Dendritic cell treated with granulocyte-macrophage colony-stimulating factor and Interleukin-4, amounts not matched to agents 40 ng/mL and 50 ng/mL, for 4 days (primary cell): ENCODE measurements around the gene MSLN.

Experiments used
- H3K27ac Mint-ChIP-seq: one replicate; pipeline ENCODE4 v1.8.0; 2022; ENCODE audit warnings: mild to moderate bottlenecking, mixed read lengths
- H3K27me3 Mint-ChIP-seq: one replicate; pipeline ENCODE4 v1.8.0; 2022; ENCODE audit warnings: mild to moderate bottlenecking, mixed read lengths
- H3K36me3 Mint-ChIP-seq: one replicate; pipeline ENCODE4 v1.8.0; 2022; ENCODE audit warnings: low read depth, mixed read lengths
- H3K4me1 Mint-ChIP-seq: one replicate; pipeline ENCODE4 v1.8.0; 2022; ENCODE audit warnings: low read depth, mixed read lengths
- H3K4me3 Mint-ChIP-seq: one replicate; pipeline ENCODE4 v1.8.0; 2022; ENCODE audit warnings: mild to moderate bottlenecking, moderate library complexity, mixed read lengths
- H3K9me3 Mint-ChIP-seq: one replicate; pipeline ENCODE4 v1.8.0; 2022; ENCODE audit warnings: mixed read lengths
- intact Hi-C: fragments of 100-400 bp; cut with micrococcal nuclease; formaldehyde crosslinking; loops from one replicate; pipeline ENCODE4 v1.15.0; 2022

Gene MSLN

DNA sequence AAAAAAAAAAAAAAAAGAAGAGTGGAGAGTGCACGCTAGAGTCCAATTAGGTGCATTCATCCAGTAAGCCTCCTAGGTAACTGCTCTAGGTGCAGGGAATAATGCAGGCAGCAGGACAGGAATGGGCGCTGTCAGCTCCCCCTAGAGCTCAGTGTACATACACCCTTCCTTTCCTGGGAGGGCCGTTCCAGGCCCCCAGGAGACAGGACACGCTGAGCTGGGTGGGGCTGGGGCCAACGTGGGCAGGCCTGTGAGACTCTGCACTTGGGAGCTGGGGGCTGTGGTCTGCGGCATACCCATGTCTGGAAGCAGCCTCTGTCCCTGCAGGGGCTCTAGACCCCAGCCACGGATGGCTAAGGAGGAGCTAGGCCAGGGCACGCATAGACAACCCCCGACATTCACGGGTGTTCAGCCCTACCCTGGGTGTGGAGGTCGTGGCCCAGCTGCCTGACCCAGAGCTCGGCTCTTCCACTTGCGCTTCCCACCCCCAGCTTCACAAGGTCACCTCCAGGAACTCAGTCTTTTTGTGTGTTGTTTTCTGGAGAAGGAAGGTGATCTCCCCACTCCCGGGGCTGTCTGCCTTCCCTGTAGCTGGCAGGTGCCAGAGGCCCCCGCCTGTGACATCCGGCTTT, 40.6 kb upstream of the MSLN start:
- H3K9me3 Mint-ChIP-seq = no peaks in the 10 kb centered on the region
- H3K4me1 Mint-ChIP-seq = peaks cover 45% of the 10 kb centered on the region
- peaks cover 43% of the 10 kb centered on the region for H3K27me3 Mint-ChIP-seq
- H3K27ac Mint-ChIP-seq = peak overlapping the region; percentile 78
- intact Hi-C loops = no loop called here
- H3K4me3 Mint-ChIP-seq = peak overlapping the region; percentile 87
- peaks cover 15% of the 10 kb centered on the region for H3K36me3 Mint-ChIP-seq

DNA sequence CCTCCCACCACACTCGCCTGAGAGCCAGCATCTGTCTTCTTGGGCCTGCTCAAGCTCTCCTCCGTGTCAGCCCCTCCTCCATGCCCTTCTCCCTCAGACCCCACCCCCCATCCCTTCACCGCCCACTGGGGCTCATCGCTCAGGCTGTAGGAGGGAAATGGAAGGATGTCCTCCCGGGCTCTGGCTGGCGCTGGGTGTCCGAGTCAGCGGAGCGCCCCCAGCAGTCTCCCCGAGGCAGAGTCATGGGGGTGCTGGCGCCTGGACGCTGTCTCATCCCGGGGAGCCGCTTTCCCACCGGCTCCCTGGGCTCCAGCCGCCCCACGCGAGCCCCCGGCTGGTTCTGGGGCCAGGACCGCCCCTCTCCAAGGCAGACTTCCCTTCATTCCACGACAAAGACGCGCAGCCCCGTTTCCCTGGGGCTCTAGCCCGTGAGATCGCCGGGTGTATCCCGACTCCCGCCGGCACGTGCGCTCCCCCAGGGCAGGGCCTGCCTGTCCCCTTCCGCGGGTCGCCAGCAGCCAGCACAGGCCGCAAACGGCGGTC, 40.0 kb upstream of the MSLN start:
- Mint-ChIP-seq H3K4me1 (peaks cover 49% of the 10 kb centered on the region), H3K4me3 (peak overlapping the region; percentile 87), H3K9me3 (no peaks in the 10 kb centered on the region), H3K27me3 (peaks cover 49% of the 10 kb centered on the region), H3K36me3 (peaks cover 15% of the 10 kb centered on the region), H3K27ac (peak overlapping the region; percentile 78)
- intact Hi-C loops = no loop called here

DNA sequence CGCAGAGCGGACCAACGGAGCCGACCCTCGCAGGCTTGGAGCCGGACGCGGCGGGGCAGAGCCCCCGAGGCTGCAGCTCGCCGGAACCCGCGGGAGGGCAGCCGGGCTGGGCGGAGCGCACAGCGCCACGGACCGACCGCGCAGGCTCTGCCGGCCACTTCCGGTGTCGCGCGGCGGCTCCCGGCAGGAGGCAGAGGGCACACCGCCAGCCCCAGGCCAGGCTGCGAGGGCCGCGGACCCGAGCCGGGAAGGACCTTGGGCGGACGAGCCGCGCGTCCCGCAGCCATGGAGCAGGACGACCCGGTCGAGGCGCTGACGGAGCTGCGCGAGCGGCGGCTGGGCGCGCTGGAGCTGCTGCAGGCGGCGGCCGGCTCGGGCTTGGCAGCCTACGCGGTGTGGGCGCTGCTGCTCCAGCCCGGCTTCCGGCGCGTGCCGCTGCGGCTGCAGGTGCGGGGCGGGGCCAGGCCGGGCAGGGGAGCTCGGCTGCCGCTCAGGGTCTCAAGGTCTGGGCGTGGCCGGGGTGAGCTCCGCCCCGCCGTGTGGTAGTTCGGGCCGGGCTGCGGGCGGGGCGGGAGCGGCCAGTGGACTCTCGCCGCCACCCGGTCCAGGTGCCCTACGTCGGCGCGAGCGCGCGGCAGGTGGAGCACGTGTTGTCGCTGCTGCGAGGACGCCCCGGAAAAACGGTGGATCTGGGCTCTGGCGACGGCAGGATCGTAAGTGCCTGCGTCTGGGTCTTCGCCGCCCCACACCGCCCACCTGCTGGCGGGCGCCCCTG, 39.4 kb upstream of the MSLN start, which contains the start of gene ANTKMT:
Gene ANTKMT, plus strand, starts transcription at position 157 of the 775 bp plus-strand sequence. Its CDS starts 129 bp downstream, at position 286.
- peaks cover 43% of the 10 kb centered on the region for H3K4me1 Mint-ChIP-seq
- intact Hi-C loops = no loop called here
- peak within 1 kb of the TSS; percentile 78 for H3K27ac Mint-ChIP-seq
- H3K9me3 Mint-ChIP-seq = no peaks in the 10 kb centered on the region
- H3K36me3 Mint-ChIP-seq = peaks cover 15% of the 10 kb centered on the region
- peak within 1 kb of the TSS; percentile 87 for H3K4me3 Mint-ChIP-seq
- H3K27me3 Mint-ChIP-seq = peaks cover 50% of the 10 kb centered on the region

DNA sequence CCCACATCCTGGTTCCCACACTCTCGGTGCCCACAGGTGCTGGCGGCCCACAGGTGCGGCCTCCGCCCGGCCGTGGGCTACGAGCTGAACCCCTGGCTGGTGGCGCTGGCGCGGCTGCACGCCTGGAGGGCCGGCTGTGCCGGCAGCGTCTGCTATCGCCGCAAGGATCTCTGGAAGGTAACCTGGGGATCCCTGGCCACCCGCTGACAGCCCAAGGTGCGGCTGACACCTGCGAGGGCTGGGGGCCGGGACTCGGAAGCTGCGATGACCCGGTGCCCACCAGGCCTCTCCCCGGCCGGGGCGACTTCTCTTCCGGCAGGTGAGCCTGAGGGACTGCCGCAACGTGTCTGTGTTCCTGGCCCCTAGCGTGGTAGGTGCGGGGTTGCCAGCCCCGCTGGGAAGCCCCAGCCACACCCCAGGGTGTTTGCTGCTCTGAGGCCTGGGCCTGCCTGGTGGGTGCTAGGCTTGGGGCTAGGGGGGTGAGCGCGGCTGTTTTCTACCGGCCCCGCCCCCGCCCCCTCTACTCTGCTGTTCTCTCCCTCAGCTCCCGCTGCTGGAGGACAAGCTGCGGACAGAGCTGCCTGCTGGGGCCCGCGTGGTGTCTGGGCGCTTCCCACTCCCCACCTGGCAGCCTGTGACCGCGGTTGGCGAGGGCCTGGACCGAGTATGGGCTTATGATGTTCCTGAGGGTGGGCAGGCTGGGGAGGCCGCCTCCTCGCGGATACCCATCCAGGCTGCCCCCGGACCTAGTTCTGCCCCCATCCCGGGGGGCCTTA, 38.6 kb upstream of the MSLN start:
- peaks cover 39% of the 10 kb centered on the region for H3K4me1 Mint-ChIP-seq
- H3K27me3 Mint-ChIP-seq = peaks cover 48% of the 10 kb centered on the region
- intact Hi-C loops = no loop called here
- peaks cover 15% of the 10 kb centered on the region for H3K36me3 Mint-ChIP-seq
- no peaks in the 10 kb centered on the region for H3K9me3 Mint-ChIP-seq
- peak overlapping the region; percentile 51 for H3K27ac Mint-ChIP-seq
- peak overlapping the region; percentile 87 for H3K4me3 Mint-ChIP-seq

DNA sequence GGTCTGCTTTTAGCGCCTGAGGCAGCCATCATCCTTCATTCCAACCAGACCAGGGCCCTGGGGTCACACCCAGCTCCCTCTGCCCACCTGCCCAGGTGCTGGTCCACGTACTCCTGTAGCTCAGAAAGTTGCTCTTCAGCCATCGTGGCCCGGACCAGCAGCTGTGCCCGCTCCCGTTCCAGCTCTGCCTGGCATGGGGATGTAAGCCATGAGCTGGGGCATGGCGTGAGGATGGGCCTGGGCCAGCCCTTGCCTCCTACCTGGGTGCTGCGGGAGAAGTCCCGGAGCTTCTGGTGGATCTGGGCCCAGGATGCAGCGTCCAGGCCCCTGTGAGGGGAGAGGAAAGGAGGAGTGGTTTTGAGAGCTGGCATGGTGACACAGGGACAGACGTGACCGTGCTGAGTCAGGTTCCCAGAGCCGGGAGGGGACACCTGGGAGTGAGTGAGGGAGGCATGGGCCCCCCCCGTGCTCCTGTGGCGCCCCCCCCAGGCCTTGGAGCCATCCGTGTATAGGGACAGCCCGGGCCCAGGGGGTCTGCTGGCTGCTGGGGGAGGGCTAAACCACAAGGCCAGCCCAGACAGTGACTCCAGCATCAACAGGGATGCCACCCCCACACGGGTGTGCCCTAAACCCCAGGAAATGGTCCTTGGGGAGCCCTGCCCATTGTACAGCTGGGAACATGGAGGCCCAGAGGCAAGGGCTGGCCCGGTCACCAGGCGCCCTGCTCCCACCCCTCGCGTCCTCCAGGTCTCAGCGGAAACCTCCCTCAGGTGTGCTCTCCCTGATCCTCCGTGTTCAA, 37.5 kb upstream of the MSLN start:
- Mint-ChIP-seq H3K4me1 (peaks cover 39% of the 10 kb centered on the region), H3K36me3 (peaks cover 15% of the 10 kb centered on the region), H3K4me3 (no peak overlapping the region), H3K27me3 (peaks cover 37% of the 10 kb centered on the region), H3K9me3 (no peaks in the 10 kb centered on the region), H3K27ac (no peak overlapping the region)
- intact Hi-C loops = no loop called here

DNA sequence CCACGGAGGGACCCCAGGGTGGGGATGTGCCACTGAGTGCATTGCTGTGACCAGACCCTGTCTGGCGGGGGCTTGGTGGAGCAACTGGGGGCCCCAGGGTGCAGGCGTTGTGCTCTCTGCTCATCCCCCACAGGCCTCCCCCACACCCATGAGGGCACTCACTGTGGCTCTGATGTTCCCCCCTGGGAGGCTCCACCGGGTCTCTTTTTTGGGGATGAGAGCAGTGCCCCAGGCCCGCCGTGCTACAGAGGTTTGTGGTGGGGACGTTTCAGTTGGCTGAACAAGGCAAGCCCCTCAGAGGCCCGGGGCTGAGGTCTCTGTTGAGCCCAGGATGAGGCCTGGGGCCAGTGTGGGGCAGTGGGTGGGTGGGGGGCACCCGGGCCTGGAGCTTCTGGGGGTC, 36.8 kb upstream of the MSLN start:
- H3K4me3 Mint-ChIP-seq = no peak overlapping the region
- peaks cover 34% of the 10 kb centered on the region for H3K27me3 Mint-ChIP-seq
- H3K27ac Mint-ChIP-seq = no peak overlapping the region
- no peaks in the 10 kb centered on the region for H3K9me3 Mint-ChIP-seq
- peaks cover 15% of the 10 kb centered on the region for H3K36me3 Mint-ChIP-seq
- intact Hi-C loops = no loop called here
- H3K4me1 Mint-ChIP-seq = peaks cover 39% of the 10 kb centered on the region

DNA sequence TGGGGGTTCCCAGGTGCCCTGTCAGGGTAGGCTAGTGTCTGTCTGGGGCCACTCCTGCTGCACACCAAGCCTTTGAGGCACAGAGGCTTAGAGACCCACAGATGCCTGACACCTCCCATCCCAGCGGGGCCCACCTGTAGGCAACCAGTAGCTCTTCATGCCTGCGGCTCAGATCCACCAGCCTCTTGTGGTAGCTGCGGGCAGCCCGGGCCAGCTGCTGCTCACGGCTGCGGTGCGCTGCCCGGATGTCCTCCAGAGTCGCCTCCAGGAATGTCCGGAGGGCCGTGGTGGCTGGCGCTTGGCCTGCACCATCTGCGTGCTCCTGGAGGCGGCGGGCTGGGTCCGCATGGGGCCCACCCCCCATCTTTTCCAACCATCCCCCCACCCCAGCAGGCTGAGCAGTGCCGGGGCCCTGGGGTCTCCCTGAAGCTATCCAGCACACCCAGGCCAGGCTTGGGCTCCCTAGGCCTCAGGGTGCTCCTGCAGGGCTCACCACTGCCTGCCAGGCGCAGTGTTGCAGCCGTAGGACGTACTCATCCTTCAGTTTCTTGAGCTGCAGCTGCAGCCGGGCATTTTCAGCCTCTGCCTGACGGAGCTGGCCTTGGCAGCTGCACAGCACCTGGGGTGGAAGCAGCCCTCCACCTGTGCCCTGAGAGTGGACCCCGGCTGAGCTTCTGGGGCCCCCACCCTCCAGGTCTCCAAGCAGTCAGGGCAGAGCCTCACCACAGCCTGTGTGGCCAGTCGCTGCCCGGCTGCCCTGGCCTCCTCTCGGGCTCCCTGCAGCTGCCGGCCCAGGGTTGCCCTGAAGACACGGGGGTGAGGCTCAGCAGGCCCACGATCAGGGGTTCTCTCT, 36.1 kb upstream of the MSLN start:
- H3K9me3 Mint-ChIP-seq = no peaks in the 10 kb centered on the region
- H3K27me3 Mint-ChIP-seq = peaks cover 30% of the 10 kb centered on the region
- H3K27ac Mint-ChIP-seq = no peak overlapping the region
- H3K4me3 Mint-ChIP-seq = no peak overlapping the region
- peaks cover 18% of the 10 kb centered on the region for H3K36me3 Mint-ChIP-seq
- intact Hi-C loops = no loop called here
- peaks cover 32% of the 10 kb centered on the region for H3K4me1 Mint-ChIP-seq

DNA sequence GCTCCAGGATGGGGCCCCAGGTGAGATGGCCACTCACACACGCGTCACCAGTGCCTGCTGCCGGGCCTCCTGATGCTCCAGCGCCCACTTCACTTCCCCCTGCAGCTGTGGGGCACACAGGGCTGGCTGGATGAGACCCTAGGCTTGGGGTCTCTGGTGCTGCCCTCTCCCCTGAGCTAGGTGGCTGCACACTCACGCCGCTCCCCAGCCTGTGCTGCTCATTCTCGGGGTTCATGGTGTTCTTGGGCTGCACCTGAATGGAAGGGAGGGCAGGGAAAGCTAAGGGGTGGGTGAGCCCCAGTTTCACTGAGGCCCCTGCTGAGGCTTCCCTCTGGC, 35.5 kb upstream of the MSLN start:
- Mint-ChIP-seq H3K36me3 (peaks cover 24% of the 10 kb centered on the region), H3K27ac (no peak overlapping the region), H3K27me3 (peaks cover 31% of the 10 kb centered on the region), H3K4me1 (peaks cover 27% of the 10 kb centered on the region), H3K9me3 (no peaks in the 10 kb centered on the region), H3K4me3 (no peak overlapping the region)
- intact Hi-C loops = no loop called here

DNA sequence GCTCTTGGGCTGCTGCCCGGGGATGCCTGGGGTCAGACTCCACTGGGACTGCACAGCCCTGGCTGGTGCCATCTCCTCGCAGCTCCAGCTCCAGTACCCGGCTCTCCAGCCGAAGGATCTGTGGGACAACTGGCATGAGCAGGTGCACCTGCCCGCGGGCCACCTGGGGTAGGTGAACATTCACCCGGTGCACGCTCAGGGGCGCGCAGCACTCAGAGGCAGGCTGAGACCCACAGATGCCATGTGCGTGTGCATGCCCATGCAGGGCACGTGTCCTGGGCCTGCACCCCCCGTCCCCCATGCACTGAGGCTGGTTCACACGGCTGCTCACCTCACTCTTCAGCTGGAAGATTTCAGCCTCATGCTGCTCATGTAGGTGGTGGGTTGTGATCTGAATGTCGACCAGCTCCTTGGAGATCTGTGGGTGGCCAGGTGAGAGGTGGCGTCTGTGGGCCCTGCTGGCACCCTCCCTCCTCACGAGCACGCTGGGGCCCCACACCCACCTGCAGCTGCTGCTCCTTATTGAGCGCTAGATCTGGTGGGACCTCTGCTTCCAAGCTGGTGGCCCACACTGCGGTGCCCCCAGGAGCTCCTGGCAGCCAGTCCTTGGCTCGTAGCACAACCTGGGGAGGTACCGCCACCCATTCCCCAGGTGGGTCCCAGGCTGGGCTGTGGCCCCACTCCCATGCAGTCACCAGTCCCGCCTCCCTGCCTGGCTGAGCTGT, 34.9 kb upstream of the MSLN start:
- peaks cover 31% of the 10 kb centered on the region for H3K27me3 Mint-ChIP-seq
- no peak overlapping the region for H3K27ac Mint-ChIP-seq
- H3K4me1 Mint-ChIP-seq = peaks cover 21% of the 10 kb centered on the region
- H3K36me3 Mint-ChIP-seq = peaks cover 25% of the 10 kb centered on the region
- no peaks in the 10 kb centered on the region for H3K9me3 Mint-ChIP-seq
- intact Hi-C loops = no loop called here
- H3K4me3 Mint-ChIP-seq = no peak overlapping the region

DNA sequence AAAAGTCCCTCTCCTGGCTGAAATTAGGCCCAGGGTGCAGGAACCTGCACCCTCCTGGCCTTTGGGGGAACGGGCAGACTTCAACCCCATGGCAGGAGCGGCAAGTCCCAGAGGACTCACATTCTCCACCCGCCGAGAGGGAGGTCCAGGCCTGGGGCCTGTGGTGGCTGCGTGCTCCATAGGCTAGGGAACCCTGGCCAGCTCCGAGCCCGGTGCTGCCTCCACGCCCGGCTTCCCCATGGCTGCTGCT, 34.4 kb upstream of the MSLN start:
- peak overlapping the region; percentile 73 for H3K4me3 Mint-ChIP-seq
- intact Hi-C loops = no loop called here
- peaks cover 21% of the 10 kb centered on the region for H3K4me1 Mint-ChIP-seq
- no peaks in the 10 kb centered on the region for H3K9me3 Mint-ChIP-seq
- H3K27me3 Mint-ChIP-seq = peaks cover 31% of the 10 kb centered on the region
- no peak overlapping the region for H3K27ac Mint-ChIP-seq
- H3K36me3 Mint-ChIP-seq = peaks cover 25% of the 10 kb centered on the region

DNA sequence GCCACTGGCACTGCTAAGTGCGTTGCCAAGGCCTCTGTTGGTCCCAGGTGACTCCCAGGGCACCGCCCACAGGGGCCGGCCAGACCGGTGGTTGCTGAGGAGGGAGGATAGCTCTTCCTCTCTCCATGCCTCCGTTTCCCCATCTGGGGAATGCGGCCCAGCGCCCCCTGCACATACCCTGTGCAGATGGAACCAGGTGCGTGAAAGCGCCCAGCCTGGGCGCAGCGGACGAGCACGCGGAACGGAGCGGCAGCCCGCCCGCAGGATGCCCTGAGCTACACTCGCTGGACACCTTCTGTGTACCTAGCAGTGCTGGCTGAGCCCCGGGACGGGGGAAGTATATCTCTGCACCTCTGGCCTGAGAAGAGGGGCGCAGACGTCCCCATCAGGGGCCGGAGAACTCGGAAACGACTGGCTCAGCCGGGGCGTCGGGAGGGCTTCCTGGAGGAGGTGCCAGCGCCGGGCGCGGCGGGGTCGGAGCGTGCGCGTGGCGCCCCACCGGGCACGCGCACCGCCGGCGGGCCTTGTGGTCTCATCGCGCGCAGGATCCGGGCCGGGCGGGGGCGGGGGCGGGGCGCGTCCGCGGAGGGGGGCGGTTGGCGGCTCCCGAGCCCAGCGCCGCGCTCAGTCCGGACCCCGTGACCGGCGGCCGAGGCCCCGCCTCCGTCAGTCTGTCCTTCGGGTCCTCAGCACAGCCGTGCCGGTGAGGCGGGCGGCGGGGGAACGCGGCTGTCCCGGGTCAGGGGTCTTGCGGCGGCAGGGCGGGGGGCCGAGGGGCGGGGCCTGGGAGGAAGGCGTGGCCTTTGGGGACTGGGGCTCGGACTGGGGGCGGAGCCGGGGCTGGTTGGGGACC, 33.9 kb upstream of the MSLN start, which contains the start of the genes CCDC78 and HAGHL:
Gene CCDC78, minus strand, starts transcription at position 6 of the 853 bp plus-strand sequence. CDS start 76 bp downstream, outside the sequence.
Gene HAGHL, plus strand, starts transcription at position 669 of the 853 bp plus-strand sequence. CDS start 404 bp downstream, outside the sequence.
- H3K27ac Mint-ChIP-seq = no peak within 1 kb of the TSS
- H3K36me3 Mint-ChIP-seq = peaks cover 29% of the 10 kb centered on the region
- no peaks in the 10 kb centered on the region for H3K9me3 Mint-ChIP-seq
- peaks cover 20% of the 10 kb centered on the region for H3K4me1 Mint-ChIP-seq
- intact Hi-C loops = no loop called here
- peak within 1 kb of the TSS; percentile 73 for H3K4me3 Mint-ChIP-seq
- peaks cover 31% of the 10 kb centered on the region for H3K27me3 Mint-ChIP-seq
